HepG2 (cell line): Measurements from ENCODE around the gene USP7. TPM values are rescaled to one million over a fixed set of nuclear protein-coding genes. Genes with fewer than 3 reads are reported as not detected.

Experiments
- CAMTA2 ChIP-seq: sonication (generic); formaldehyde crosslinking; IDR thresholded peaks from 2 replicates; pipeline ENCODE4 v1.4.0; 2020; ENCODE audit warnings: mild to moderate bottlenecking, missing genetic modification reagents, borderline replicate concordance
- CREM ChIP-seq, 2 experiments: sonication (generic) in 1 of 2; formaldehyde crosslinking in 1 of 2; IDR thresholded peaks; 2 replicates each; pipeline versions ENCODE4 v1.4.0 to v1.6.1; 2016 to 2020; ENCODE audit warnings: antibody characterized with exemption in 1 of 2, mild to moderate bottlenecking in 1 of 2, missing genetic modification reagents in 1 of 2
- ELF4 ChIP-seq: sonication (generic); formaldehyde crosslinking; IDR thresholded peaks from 2 replicates; pipeline ENCODE4 v1.5.0; 2020; ENCODE audit warnings: missing genetic modification reagents, mild to moderate bottlenecking, moderate library complexity, borderline replicate concordance
- HCFC1 ChIP-seq: fragments of 150-350 bp; IDR thresholded peaks from 2 replicates; pipeline ENCODE4 v1.6.1; 2014; ENCODE audit warnings: low read depth, low read length
- HOXA9 ChIP-seq: sonication (generic); formaldehyde crosslinking; IDR thresholded peaks from 2 replicates; pipeline ENCODE4 v1.8.1; 2022; ENCODE audit warnings: missing genetic modification reagents, mild to moderate bottlenecking, moderate library complexity, borderline replicate concordance
- IRF2 ChIP-seq: IDR thresholded peaks from 2 replicates; pipeline ENCODE4 v1.6.1; 2018; ENCODE audit warnings: missing genetic modification reagents, missing compliant biosample characterization
- MBD4 ChIP-seq: IDR thresholded peaks from 2 replicates; pipeline ENCODE4 v1.6.1; 2012; ENCODE audit warnings: low read length, inconsistent platforms, borderline replicate concordance
- NCOA1 ChIP-seq: sonication (generic); formaldehyde crosslinking; IDR thresholded peaks from 2 replicates; pipeline ENCODE4 v1.9.0; 2021; ENCODE audit warnings: missing genetic modification reagents
- NCOR1 ChIP-seq: fragments of 200-600 bp; sonication (generic); IDR thresholded peaks from 2 replicates; pipeline ENCODE4 v1.7.0; 2017; ENCODE audit warnings: antibody characterized with exemption, low read length, borderline replicate concordance
- RAD51 ChIP-seq: fragments of 450-650 bp; IDR thresholded peaks from 2 replicates; pipeline ENCODE4 v1.6.1; 2016; ENCODE audit warnings: borderline replicate concordance
- SRY ChIP-seq: sonication (generic); formaldehyde crosslinking; IDR thresholded peaks from 2 replicates; pipeline ENCODE4 v1.8.0; 2022; ENCODE audit warnings: mild to moderate bottlenecking, missing genetic modification reagents
- ZNF547 ChIP-seq: sonication (generic); formaldehyde crosslinking; IDR thresholded peaks from 2 replicates; pipeline ENCODE4 v1.5.1; 2020; ENCODE audit warnings: mild to moderate bottlenecking, missing genetic modification reagents
- ZNF557 ChIP-seq: sonication (generic); formaldehyde crosslinking; IDR thresholded peaks from 2 replicates; pipeline ENCODE4 v1.4.0; 2020; ENCODE audit warnings: missing genetic modification reagents
- ZNF558 ChIP-seq: sonication (generic); formaldehyde crosslinking; IDR thresholded peaks from 2 replicates; pipeline ENCODE4 v1.9.0; 2022; ENCODE audit warnings: mild to moderate bottlenecking, missing genetic modification reagents, borderline replicate concordance
- ZNF749 ChIP-seq: sonication (generic); formaldehyde crosslinking; IDR thresholded peaks from 2 replicates; pipeline ENCODE4 v1.8.0; 2022; ENCODE audit warnings: mild to moderate bottlenecking, missing genetic modification reagents, moderate library complexity, borderline replicate concordance
- polyA plus RNA-seq, 8 experiments: library from polyadenylated mRNA; depleted of rRNA in 3 of 8; stranded (reverse) in 7 of 8; unstranded in 1 of 8; fragments of >200 nt; fragmentation: Illumina TruSeq in 4 of 8; extraction: Trizol in 4 of 8; gene quantifications; 2 replicates each; pipeline versions ENCODE4 v1.2.1 to v1.2.3, GENCODE V29; 2011 to 2016; ENCODE audit warnings: low read depth in 4 of 8, missing spikeins in 1 of 8, mixed read lengths in 1 of 8; ENCODE audit not compliant: insufficient read depth in 1 of 8
- total RNA-seq, 5 experiments: library from RNA; depleted of rRNA; stranded (reverse); fragments of >200 nt; fragmentation: Illumina TruSeq; extraction: Trizol; gene quantifications; 2 replicates each; pipeline ENCODE4 v1.2.3, GENCODE V29; 2016; ENCODE audit warnings: low read depth in 1 of 5
- TF ChIP-seq, protein P1 (sequence below): sonication (generic); formaldehyde crosslinking; IDR thresholded peaks from 2 replicates; pipeline ENCODE4 v1.4.0; 2020; ENCODE audit warnings: mild to moderate bottlenecking, missing genetic modification reagents
- TF ChIP-seq, protein P2 (sequence below): sonication (generic); formaldehyde crosslinking; IDR thresholded peaks from 2 replicates; pipeline ENCODE4 v1.4.0; 2020; ENCODE audit warnings: mild to moderate bottlenecking, missing genetic modification reagents

Gene USP7
- total and polyA plus RNA-seq, 2 of the 13 experiments (the other 11 are each of a cell fraction or from before 2014, with no cell fraction given) = 52.5 to 173 TPM

DNA sequence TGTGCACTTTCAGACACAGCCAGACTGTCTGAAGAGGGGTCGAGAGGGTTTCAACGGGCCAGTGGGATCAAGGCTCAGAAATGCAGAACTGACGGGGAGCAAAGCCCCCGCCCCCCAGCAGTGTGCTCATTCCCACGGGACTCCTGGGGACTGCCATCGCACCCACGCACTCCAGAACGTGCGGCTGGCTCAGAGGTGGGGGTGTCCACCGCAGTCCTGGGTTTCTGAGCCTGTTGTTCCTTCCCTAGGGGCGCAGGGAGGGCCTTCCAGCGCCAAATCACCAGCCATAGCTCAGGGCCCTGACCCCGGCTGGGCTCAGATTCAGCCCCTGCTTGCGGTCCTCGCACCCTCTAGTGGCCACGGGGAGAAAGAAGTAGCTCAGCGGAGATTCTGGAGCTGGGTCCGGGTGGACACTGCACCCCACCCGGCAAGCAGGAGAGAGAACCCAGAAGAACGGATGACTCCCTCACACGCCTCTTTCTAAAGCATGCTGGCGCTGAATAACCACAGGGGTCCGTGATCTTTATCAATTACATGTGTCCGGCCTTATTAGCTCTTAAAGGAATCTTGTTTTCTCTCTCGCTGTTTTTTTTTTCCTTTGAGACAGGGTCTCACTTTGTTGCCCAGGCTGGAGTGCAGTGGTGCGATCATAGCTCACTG, 45.0 kb upstream of the USP7 start (continued):
- no peak for TF ChIP-seq ZNF558 (CRISPR knock-in tag)
- no peak for TF ChIP-seq NCOR1
- TF ChIP-seq HOXA9 (CRISPR knock-in tag) = no peak
- TF ChIP-seq, protein P1, sequence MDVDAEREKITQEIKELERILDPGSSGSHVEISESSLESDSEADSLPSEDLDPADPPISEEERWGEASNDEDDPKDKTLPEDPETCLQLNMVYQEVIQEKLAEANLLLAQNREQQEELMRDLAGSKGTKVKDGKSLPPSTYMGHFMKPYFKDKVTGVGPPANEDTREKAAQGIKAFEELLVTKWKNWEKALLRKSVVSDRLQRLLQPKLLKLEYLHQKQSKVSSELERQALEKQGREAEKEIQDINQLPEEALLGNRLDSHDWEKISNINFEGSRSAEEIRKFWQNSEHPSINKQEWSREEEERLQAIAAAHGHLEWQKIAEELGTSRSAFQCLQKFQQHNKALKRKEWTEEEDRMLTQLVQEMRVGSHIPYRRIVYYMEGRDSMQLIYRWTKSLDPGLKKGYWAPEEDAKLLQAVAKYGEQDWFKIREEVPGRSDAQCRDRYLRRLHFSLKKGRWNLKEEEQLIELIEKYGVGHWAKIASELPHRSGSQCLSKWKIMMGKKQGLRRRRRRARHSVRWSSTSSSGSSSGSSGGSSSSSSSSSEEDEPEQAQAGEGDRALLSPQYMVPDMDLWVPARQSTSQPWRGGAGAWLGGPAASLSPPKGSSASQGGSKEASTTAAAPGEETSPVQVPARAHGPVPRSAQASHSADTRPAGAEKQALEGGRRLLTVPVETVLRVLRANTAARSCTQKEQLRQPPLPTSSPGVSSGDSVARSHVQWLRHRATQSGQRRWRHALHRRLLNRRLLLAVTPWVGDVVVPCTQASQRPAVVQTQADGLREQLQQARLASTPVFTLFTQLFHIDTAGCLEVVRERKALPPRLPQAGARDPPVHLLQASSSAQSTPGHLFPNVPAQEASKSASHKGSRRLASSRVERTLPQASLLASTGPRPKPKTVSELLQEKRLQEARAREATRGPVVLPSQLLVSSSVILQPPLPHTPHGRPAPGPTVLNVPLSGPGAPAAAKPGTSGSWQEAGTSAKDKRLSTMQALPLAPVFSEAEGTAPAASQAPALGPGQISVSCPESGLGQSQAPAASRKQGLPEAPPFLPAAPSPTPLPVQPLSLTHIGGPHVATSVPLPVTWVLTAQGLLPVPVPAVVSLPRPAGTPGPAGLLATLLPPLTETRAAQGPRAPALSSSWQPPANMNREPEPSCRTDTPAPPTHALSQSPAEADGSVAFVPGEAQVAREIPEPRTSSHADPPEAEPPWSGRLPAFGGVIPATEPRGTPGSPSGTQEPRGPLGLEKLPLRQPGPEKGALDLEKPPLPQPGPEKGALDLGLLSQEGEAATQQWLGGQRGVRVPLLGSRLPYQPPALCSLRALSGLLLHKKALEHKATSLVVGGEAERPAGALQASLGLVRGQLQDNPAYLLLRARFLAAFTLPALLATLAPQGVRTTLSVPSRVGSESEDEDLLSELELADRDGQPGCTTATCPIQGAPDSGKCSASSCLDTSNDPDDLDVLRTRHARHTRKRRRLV (CRISPR knock-in tag) = peak; percentile 69
- TF ChIP-seq SRY = no peak
- TF ChIP-seq, protein P2, sequence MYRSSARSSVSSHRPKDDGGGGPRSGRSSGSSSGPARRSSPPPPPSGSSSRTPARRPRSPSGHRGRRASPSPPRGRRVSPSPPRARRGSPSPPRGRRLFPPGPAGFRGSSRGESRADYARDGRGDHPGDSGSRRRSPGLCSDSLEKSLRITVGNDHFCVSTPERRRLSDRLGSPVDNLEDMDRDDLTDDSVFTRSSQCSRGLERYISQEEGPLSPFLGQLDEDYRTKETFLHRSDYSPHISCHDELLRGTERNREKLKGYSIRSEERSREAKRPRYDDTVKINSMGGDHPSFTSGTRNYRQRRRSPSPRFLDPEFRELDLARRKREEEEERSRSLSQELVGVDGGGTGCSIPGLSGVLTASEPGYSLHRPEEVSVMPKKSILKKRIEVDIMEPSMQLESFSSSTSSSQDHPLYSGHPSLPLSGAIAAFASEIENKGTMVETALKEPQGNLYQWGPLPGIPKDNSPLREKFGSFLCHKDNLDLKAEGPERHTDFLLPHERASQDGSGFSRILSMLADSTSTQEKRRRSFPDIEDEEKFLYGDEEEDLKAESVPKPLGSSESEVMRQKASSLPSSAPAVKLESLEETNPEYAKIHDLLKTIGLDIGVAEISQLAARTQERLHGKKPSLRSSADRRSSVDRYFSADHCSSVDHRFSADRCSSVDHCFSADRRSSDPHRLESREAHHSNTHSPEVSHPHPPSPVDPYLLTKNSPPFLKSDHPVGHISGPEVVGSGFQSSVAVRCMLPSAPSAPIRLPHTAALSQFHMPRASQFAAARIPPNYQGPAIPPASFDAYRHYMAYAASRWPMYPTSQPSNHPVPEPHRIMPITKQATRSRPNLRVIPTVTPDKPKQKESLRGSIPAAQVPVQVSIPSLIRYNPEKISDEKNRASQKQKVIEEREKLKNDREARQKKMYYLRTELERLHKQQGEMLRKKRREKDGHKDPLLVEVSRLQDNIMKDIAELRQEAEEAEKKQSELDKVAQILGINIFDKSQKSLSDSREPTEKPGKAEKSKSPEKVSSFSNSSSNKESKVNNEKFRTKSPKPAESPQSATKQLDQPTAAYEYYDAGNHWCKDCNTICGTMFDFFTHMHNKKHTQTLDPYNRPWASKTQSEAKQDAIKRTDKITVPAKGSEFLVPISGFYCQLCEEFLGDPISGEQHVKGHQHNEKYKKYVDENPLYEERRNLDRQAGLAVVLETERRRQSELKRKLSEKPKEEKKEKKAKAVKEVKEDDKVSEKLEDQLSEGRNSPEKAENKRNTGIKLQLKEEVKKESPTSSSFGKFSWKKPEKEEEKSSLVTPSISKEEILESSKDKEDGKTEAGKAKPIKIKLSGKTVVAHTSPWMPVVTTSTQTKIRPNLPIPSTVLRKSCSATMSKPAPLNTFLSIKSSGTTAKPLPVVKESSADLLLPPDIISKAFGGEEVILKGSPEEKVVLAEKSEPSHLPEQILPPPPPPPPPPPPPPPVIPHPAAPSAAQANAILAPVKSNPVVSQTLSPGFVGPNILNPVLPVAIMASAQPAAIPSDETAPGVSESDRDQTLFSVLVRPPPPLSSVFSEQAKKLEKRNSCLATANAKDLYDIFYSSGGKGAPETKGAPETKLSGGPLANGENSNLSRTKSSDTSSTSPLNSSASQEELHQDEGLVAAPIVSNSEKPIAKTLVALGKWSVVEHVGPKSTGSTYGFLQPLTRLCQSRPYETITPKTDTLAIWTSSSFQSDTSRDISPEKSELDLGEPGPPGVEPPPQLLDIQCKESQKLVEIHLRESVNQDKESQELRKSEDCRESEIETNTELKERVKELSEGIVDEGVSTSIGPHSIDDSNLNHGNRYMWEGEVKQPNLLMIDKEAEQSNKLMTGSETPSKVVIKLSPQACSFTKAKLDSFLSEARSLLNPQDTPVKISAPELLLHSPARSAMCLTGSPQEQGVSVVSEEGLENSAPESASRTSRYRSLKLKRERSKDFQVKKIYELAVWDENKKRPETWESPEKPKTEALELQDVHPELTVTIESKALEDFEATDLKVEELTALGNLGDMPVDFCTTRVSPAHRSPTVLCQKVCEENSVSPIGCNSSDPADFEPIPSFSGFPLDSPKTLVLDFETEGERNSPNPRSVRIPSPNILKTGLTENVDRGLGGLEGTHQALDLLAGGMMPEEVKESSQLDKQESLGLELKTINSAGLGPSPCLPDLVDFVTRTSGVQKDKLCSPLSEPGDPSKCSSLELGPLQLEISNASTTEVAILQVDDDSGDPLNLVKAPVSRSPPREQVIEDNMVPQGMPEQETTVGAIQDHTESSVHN (CRISPR knock-in tag) = no peak
- 0 out of 2 replicates have a peak, but pooled peaks have one; percentile 56 for TF ChIP-seq CAMTA2 (CRISPR knock-in tag)
- no peak for TF ChIP-seq MBD4
- 0 out of 2 replicates have a peak, but pooled peaks have one; percentile 61 for TF ChIP-seq IRF2 (CRISPR knock-in tag)
- no peak for TF ChIP-seq ZNF557 (CRISPR knock-in tag)
- TF ChIP-seq ZNF547 (CRISPR knock-in tag) = peak; percentile 87; the same call in 1 of the 2 replicates
- 0 out of 2 replicates have a peak, but pooled peaks have one; percentile 26 for TF ChIP-seq HCFC1
- no peak for TF ChIP-seq ELF4 (CRISPR knock-in tag)
- TF ChIP-seq RAD51 = no peak
- no peak for TF ChIP-seq ZNF749 (CRISPR knock-in tag)
- TF ChIP-seq NCOA1 = no peak
- no peak for TF ChIP-seq CREM (IDR thresholded peaks at IDR 0.05)
- TF ChIP-seq CREM (CRISPR knock-in tag; IDR thresholded peaks at IDR 0.05) = no peak
